Activated T-helper 1 cell treated with anti-CD3 and anti-CD28 coated beads, Interleukin-12 subunit alpha, Interleukin-12 subunit beta, Interleukin-2, Interleukin-4 antibody, amounts not matched to agents 30 ng/mL and 10 ng/mL and 1 ng/mL, durations not matched to agents 14 hours and 24 hours and 36 hours (primary cell): ENCODE data around the gene SLC15A4. TPM values are rescaled to one million over a fixed set of nuclear protein-coding genes. Genes with fewer than 3 reads are reported as not detected.

Experiments used
- DNase-seq: peaks from one replicate; pipeline ENCODE4 v3.0.0; 2021; ENCODE audit warnings: low spot score
- H3K27ac Mint-ChIP-seq: one replicate; pipeline ENCODE4 v1.8.0; 2021; ENCODE audit warnings: mild to moderate bottlenecking, mixed read lengths
- H3K27me3 Mint-ChIP-seq: one replicate; pipeline ENCODE4 v1.8.0; 2022; ENCODE audit warnings: mild to moderate bottlenecking, moderate library complexity, mixed read lengths; ENCODE audit not compliant: insufficient read depth
- H3K36me3 Mint-ChIP-seq: one replicate; pipeline ENCODE4 v1.8.0; 2021; ENCODE audit warnings: low read depth, mixed read lengths
- H3K4me1 Mint-ChIP-seq: one replicate; pipeline ENCODE4 v1.8.0; 2021; ENCODE audit warnings: low read depth, mixed read lengths
- H3K4me3 Mint-ChIP-seq: one replicate; pipeline ENCODE4 v1.8.0; 2021; ENCODE audit warnings: mild to moderate bottlenecking, moderate library complexity, mixed read lengths
- H3K9me3 Mint-ChIP-seq: one replicate; pipeline ENCODE4 v1.8.0; 2021; ENCODE audit warnings: mixed read lengths
- intact Hi-C: fragments of 100-400 bp; cut with micrococcal nuclease; formaldehyde crosslinking; loops from one replicate; pipeline ENCODE4 v1.15.1; 2024
- total RNA-seq: library from RNA; stranded (reverse); gene quantifications from 2 replicates; pipeline ENCODE4 v1.2.3, GENCODE V29; 2022

SLC15A4 gene
- total RNA-seq, 1 donor from 2014 or later: 33.7 TPM

DNA sequence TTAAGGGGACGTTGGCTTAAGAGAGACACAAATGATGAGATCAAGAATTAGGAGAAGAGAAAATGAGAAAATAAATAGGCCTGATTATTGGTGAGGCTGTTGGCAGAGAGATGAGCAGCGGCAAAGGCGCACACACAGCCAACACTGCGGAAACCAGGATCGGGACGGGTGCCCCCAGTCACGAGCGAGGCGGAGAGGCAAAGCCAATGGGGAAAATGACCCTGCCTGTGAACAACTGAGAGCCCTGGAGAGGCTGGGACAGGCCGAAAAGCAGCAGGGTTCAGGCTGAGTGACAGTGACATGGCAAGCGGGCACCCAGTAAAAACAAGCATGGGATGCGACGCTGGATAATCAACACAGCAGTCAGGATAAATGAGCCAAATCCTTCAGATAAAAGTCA, 21.0 kb downstream of the SLC15A4 start:
- H3K4me1 Mint-ChIP-seq: peaks cover 31% of the 10 kb centered on the region
- H3K36me3 Mint-ChIP-seq: peaks cover 59% of the 10 kb centered on the region
- intact Hi-C loops: no loop called here
- no peaks in the 10 kb centered on the region for H3K27me3 Mint-ChIP-seq
- H3K9me3 Mint-ChIP-seq: no peaks in the 10 kb centered on the region
- no peak overlapping the region for H3K4me3 Mint-ChIP-seq
- DNase-seq: no peak
- H3K27ac Mint-ChIP-seq: peak overlapping the region; percentile 3

DNA sequence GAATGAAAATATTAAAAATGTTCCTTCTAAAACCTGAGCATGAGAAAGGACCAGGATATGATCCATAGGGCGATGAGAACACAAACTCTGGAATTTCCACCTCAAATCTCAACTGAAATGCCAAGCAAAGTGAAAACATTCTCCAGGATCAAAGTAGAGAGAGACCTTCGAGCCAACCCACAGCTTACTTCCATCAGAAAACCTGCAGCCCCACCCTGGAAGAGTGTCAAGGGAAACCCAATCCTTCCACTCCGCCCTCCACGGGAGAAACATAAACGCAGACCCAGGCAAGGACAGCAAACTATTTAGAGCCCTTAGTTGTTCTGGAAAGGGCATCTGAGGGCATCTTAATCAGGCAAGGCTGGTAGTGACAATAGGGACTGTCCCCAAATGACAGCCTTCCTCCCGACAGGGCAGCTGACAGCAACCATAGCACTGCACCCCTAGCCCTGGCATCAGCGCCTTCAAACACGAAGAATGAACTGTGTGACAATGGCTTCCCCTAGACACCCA, 21.8 kb downstream of the SLC15A4 start:
- intact Hi-C loops: no loop called here
- DNase-seq: no peak
- Mint-ChIP-seq H3K4me3 (no peak overlapping the region), H3K36me3 (peaks cover 62% of the 10 kb centered on the region), H3K4me1 (peaks cover 37% of the 10 kb centered on the region), H3K9me3 (no peaks in the 10 kb centered on the region), H3K27me3 (no peaks in the 10 kb centered on the region), H3K27ac (no peak overlapping the region)

- Mint-ChIP-seq H3K4me1 (peaks cover 44% of the 10 kb centered on the region), H3K27ac (no peak overlapping the region), H3K36me3 (peaks cover 63% of the 10 kb centered on the region), H3K27me3 (no peaks in the 10 kb centered on the region), H3K9me3 (no peaks in the 10 kb centered on the region), H3K4me3 (no peak overlapping the region)
- intact Hi-C loops: no loop called here
- DNase-seq: no peak
Measured at GRCh38 chr12:128800606-128801005, 23.2 kb downstream of the SLC15A4 start.

DNA sequence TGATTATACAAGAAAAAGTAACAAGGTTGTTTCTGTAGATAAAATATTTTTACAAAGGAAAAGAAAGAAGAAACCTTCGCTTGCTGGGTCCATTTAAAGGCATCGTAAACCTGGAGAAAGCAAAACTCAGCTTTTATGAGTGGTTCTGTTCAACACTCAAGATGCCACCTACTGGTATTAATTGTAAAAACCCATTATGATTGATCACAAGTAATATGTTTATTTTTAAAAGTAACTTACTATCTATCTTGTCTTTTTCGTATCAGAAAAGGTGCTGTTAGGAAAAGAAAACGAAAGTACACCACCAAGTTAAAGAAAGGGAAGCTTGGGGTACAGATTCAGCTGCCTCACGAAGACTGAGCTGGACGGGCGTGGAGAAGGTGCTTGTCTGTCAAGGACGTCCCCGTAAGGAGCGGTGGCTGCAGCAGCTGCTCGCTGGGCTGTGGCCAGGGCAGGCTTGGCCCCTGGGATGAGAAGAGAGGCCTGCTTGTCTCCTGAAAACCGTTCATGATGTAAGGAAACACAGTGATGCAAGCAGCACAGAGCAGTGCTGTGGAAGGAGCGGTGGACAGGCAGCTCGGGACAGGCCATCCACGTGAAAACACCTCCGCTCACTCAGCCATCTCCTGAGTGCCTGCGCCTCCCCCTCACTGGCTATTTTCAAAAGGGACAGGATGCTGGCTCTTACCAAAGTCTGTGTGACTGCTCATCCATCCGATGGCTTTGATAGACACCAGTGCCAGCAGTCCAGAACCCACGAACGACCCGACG, 25.0 kb downstream of the SLC15A4 start:
- Mint-ChIP-seq H3K9me3 (no peaks in the 10 kb centered on the region), H3K27ac (peak overlapping the region; percentile 18), H3K27me3 (no peaks in the 10 kb centered on the region), H3K4me1 (peaks cover 61% of the 10 kb centered on the region), H3K36me3 (peaks cover 61% of the 10 kb centered on the region), H3K4me3 (no peak overlapping the region)
- no peak for DNase-seq
- intact Hi-C loops: no loop called here

DNA sequence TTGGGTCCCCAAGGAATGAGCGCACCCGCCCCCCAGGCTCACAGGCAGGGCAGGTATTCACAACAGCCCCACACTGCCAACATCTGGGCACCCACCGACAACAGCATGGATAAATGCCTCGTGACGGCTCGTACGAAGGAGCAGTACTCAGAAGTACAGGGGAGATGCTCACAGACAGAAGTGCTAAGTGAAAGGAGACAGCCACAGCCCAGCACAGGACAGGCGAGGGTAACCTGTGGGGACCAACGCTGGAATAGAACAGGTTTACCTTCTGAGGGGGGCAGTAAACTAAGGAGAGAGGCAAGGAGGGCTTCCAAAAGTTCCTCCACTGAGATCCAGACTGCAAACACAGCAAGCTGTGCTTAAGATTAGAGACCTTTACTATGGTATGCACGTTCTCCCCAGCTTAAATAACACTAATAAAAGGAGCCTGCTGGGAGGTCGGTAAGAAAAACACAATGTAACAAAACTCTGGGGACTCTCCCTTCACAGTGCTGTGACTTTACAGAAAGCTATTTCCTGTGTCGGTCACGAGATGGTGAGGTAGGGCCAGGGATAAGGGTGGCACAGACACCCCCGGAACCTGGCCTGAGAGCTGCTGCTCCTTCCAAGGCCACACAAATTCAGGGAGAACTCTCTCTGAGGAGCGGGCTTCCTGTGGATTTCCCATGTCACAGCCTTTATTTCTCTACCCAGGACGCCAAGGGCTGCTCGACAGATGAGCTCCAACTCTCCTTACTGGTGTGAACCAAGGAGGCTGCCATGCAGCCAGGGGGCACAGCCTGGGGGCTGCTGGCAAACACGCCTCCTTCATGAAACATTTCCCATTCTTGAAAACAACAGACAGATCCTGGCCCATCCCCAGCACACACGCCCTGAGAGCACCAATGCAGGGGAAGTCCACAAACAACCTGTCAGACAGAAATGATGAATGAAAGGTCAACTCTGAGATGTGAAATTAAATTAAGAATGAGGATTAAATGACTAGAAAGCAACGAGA, 26.3 kb downstream of the SLC15A4 start:
- peaks cover 63% of the 10 kb centered on the region for H3K36me3 Mint-ChIP-seq
- intact Hi-C loops: no loop called here
- H3K27me3 Mint-ChIP-seq: no peaks in the 10 kb centered on the region
- peak overlapping the region; percentile 49 for H3K27ac Mint-ChIP-seq
- peaks cover 67% of the 10 kb centered on the region for H3K4me1 Mint-ChIP-seq
- no peak overlapping the region for H3K4me3 Mint-ChIP-seq
- no peak for DNase-seq
- H3K9me3 Mint-ChIP-seq: no peaks in the 10 kb centered on the region

DNA sequence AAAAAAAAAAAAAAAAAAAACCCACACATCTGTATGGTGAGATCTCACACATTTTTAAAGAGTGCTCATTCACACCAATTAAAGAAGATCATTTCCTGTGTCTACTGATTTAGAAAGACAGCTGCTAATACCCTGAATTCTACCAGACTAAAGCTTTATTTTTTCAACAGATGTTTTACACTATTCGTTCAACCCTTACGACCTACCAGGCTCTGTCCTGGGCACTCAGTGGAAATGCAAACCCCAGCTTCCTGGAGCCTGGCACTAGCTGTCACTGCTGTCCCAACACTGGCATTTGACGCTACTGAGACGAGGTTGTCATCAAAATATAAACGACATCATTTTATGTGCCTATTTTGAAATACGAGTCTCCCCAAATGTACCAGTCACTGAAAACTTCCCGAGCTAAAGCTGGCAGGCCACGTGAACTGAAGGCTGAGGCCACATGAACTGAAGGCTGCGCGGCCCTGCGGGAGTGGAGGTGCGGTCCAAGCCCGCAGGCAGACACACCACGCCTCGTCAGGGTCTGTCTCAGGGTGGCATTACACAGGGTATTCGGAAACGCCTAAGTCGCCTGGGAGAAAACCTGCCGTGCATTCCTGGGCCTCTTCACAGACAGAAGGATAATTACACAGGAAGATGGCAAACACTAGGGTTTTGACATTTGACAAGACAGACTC, 27.2 kb downstream of the SLC15A4 start:
- no peak for DNase-seq
- H3K4me1 Mint-ChIP-seq: peaks cover 66% of the 10 kb centered on the region
- intact Hi-C loops: no loop called here
- no peak overlapping the region for H3K4me3 Mint-ChIP-seq
- H3K27ac Mint-ChIP-seq: no peak overlapping the region
- no peaks in the 10 kb centered on the region for H3K27me3 Mint-ChIP-seq
- H3K9me3 Mint-ChIP-seq: no peaks in the 10 kb centered on the region
- peaks cover 67% of the 10 kb centered on the region for H3K36me3 Mint-ChIP-seq

GRCh38 chr12:128795530-128796361, 28.0 kb downstream of the SLC15A4 start:
- Mint-ChIP-seq H3K36me3 (peaks cover 68% of the 10 kb centered on the region), H3K27me3 (no peaks in the 10 kb centered on the region), H3K4me1 (peaks cover 59% of the 10 kb centered on the region), H3K9me3 (no peaks in the 10 kb centered on the region), H3K4me3 (no peak overlapping the region), H3K27ac (peak overlapping the region; percentile 22)
- no peak for DNase-seq
- intact Hi-C loops: no loop called here

DNA sequence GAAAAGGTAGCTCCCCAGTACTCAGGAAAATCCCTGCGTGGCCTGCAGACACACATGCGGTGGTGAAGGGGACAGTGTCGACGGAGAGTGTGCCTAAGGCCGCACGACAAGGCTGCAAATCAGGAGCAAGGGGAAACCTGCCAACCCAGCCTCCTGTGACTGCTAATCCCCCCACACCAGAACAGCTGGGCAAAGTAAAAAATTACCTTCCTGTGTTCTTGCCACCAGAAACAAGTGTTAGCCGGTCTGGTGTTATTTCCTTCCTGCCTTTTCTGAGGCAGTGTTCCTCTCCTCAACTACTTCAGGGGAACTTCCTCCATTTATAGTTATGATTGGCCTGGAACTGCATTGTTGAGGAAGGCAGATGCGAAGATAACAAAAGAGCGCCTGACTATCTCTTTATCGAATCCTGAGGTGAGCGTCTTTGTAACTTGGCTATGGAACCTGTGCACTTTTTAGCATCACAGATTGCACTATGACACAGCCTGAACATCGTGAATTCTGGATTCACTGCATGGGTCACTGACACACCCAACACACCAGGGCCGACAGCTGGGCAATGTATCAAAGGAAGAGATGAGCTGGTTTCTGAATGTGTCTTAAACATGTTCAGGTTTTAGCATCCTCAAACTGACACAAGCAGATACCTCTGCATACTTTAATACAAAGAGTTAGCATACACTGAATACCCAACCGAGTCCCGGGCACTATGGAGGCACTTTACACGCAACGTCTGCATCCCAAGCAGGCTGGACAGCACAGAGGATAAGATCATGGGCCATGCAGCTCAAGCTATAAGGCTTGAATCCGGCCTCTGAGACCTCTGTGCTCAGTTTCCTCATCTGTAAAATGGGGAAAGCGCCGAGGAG, 28.9 kb downstream of the SLC15A4 start:
- H3K4me3 Mint-ChIP-seq: no peak overlapping the region
- H3K27ac Mint-ChIP-seq: peak overlapping the region; percentile 22
- intact Hi-C loops: no loop called here
- no peaks in the 10 kb centered on the region for H3K27me3 Mint-ChIP-seq
- DNase-seq: no peak
- peaks cover 54% of the 10 kb centered on the region for H3K4me1 Mint-ChIP-seq
- H3K36me3 Mint-ChIP-seq: peaks cover 59% of the 10 kb centered on the region
- H3K9me3 Mint-ChIP-seq: no peaks in the 10 kb centered on the region

GRCh38 chr12:128793701-128794100, 30.1 kb downstream of the SLC15A4 start:
- DNase-seq: no peak
- H3K27ac Mint-ChIP-seq: no peak overlapping the region
- H3K27me3 Mint-ChIP-seq: no peaks in the 10 kb centered on the region
- intact Hi-C loops: no loop called here
- no peaks in the 10 kb centered on the region for H3K9me3 Mint-ChIP-seq
- H3K4me3 Mint-ChIP-seq: no peak overlapping the region
- H3K36me3 Mint-ChIP-seq: peaks cover 53% of the 10 kb centered on the region
- H3K4me1 Mint-ChIP-seq: peaks cover 54% of the 10 kb centered on the region

DNA sequence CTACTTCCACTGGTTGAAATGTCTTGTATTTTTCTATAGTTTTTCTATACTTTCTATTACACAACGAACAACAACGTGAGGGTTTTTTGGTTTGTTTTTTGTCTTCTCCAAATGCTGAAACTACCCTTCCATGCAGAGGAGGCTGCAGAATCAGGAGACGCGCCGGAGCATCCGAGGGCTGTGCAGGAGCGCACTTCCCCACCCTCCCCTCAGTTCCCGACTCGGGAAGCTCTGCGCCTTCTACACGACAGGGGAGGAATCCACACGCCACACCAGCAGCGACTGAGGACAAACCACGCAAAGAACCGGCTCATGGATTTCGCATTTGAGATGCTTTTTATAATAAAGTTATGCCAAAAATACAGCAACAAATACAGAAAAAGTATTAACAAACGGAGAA, 30.9 kb downstream of the SLC15A4 start:
- Mint-ChIP-seq H3K27ac (peak overlapping the region; percentile 43), H3K27me3 (no peaks in the 10 kb centered on the region), H3K4me3 (no peak overlapping the region), H3K9me3 (no peaks in the 10 kb centered on the region), H3K36me3 (peaks cover 47% of the 10 kb centered on the region), H3K4me1 (peaks cover 49% of the 10 kb centered on the region)
- intact Hi-C loops: no loop called here
- DNase-seq: no peak

DNA sequence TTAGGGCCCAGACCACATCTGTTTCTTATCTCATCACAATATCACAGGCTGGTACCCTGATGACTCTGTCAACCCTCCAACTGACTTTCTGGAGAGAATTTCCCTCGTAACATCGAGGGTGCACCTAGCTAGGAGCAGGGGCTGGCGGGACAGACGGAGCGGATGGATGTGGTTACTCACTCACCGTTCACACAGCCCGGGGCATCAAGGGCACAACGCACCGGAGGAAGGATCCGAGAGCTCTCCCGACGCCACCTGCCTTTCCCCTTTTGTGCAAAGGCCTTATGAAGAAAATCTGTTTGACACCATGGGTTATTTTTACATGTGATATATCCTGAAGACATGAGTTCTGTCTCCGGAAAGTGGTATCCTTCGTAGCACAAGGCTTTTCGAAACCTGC, 31.4 kb downstream of the SLC15A4 start:
- Mint-ChIP-seq H3K9me3 (no peaks in the 10 kb centered on the region), H3K4me1 (peaks cover 45% of the 10 kb centered on the region), H3K27ac (peak overlapping the region; percentile 43), H3K36me3 (peaks cover 45% of the 10 kb centered on the region), H3K27me3 (no peaks in the 10 kb centered on the region), H3K4me3 (no peak overlapping the region)
- DNase-seq: no peak
- intact Hi-C loops: no loop called here
